Mononuclear cell (primary cell): ENCODE data around the gene PDE1A. TPM values are rescaled to one million over a fixed set of nuclear protein-coding genes. Genes with fewer than 3 reads are reported as not detected.

ENCODE experiments used
- H3K27me3 ChIP-seq: 2 replicates; pipeline ENCODE4 v1.6.0; 2011; ENCODE audit warnings: low read length, control low read depth; ENCODE audit not compliant: insufficient read depth
- H3K4me1 ChIP-seq: 2 replicates; pipeline ENCODE4 v1.5.1; 2011; ENCODE audit warnings: mild to moderate bottlenecking, low read length, control low read depth; ENCODE audit not compliant: insufficient read depth
- H3K4me3 ChIP-seq: 2 replicates; pipeline ENCODE4 v1.5.1; 2011; ENCODE audit warnings: mild to moderate bottlenecking, low read length, moderate library complexity
- H3K9me3 ChIP-seq: 2 replicates; pipeline ENCODE4 v1.5.1; 2011; ENCODE audit warnings: low read depth, mild to moderate bottlenecking, control low read depth, low read length
- total RNA-seq: library from RNA; depleted of rRNA; stranded (reverse); fragments of >200 nt; gene quantifications from one replicate; pipeline ENCODE4 v1.2.3, GENCODE V29; 2012

The PDE1A gene
- total RNA-seq, 1 donor, result not detected

GRCh38 chr2:182193291-182193690 lies 233.5 kb downstream of the PDE1A start:
- Histone ChIP-seq H3K9me3 (no peaks in the 10 kb centered on the region), H3K4me1 (no peaks in the 10 kb centered on the region), H3K27me3 (no peaks in the 10 kb centered on the region), H3K4me3 (no peak overlapping the region)

- no peak overlapping the region for H3K4me3 ChIP-seq
- H3K27me3 ChIP-seq, result no peaks in the 10 kb centered on the region
- no peaks in the 10 kb centered on the region for H3K9me3 ChIP-seq
- no peaks in the 10 kb centered on the region for H3K4me1 ChIP-seq
These were observed 235.8 kb downstream of the PDE1A start for GRCh38 chr2:182191061-182191460.

GRCh38 chr2:182187130-182187529 lies 239.7 kb downstream of the PDE1A start:
- H3K4me3 ChIP-seq, result no peak overlapping the region
- peaks cover 3% of the 10 kb centered on the region for H3K27me3 ChIP-seq

GRCh38 chr2:182186132-182186735 lies 240.6 kb downstream of the PDE1A start:
- H3K27me3 ChIP-seq, result peaks cover 3% of the 10 kb centered on the region
- H3K4me3 ChIP-seq, result no peak overlapping the region
- H3K4me1 ChIP-seq, result no peaks in the 10 kb centered on the region

More at GRCh38 chr2:182187130-182187529, 239.7 kb downstream of the PDE1A start:
- Histone ChIP-seq H3K4me1 (no peaks in the 10 kb centered on the region), H3K9me3 (peaks cover 4% of the 10 kb centered on the region)

GRCh38 chr2:182182436-182182835 lies 244.4 kb downstream of the PDE1A start:
- Histone ChIP-seq H3K27me3 (peaks cover 3% of the 10 kb centered on the region), H3K9me3 (peaks cover 4% of the 10 kb centered on the region), H3K4me1 (no peaks in the 10 kb centered on the region), H3K4me3 (no peak overlapping the region)

More at GRCh38 chr2:182186132-182186735, 240.6 kb downstream of the PDE1A start:
- peaks cover 4% of the 10 kb centered on the region for H3K9me3 ChIP-seq

- H3K9me3 ChIP-seq, result peaks cover 4% of the 10 kb centered on the region
- peaks cover 3% of the 10 kb centered on the region for H3K27me3 ChIP-seq
- H3K4me1 ChIP-seq, result no peaks in the 10 kb centered on the region
- no peak overlapping the region for H3K4me3 ChIP-seq
These were observed 245.5 kb downstream of the PDE1A start for GRCh38 chr2:182181381-182181780.

- no peak overlapping the region for H3K4me3 ChIP-seq
- H3K4me1 ChIP-seq, result no peaks in the 10 kb centered on the region
These were observed 247.7 kb downstream of the PDE1A start for GRCh38 chr2:182179176-182179575.

GRCh38 chr2:182173944-182174622 lies 252.8 kb downstream of the PDE1A start:
- Histone ChIP-seq H3K4me3 (no peak overlapping the region), H3K4me1 (no peaks in the 10 kb centered on the region), H3K9me3 (no peaks in the 10 kb centered on the region), H3K27me3 (no peaks in the 10 kb centered on the region)

More at GRCh38 chr2:182179176-182179575, 247.7 kb downstream of the PDE1A start:
- peaks cover 4% of the 10 kb centered on the region for H3K9me3 ChIP-seq
- H3K27me3 ChIP-seq, result peaks cover 3% of the 10 kb centered on the region

- Histone ChIP-seq H3K27me3 (no peaks in the 10 kb centered on the region), H3K9me3 (no peaks in the 10 kb centered on the region), H3K4me1 (no peaks in the 10 kb centered on the region), H3K4me3 (no peak overlapping the region)
These were observed 256.5 kb downstream of the PDE1A start for GRCh38 chr2:182170341-182170740.

- Histone ChIP-seq H3K27me3 (no peaks in the 10 kb centered on the region), H3K4me1 (no peaks in the 10 kb centered on the region), H3K4me3 (no peak overlapping the region), H3K9me3 (no peaks in the 10 kb centered on the region)
These were observed 259.0 kb downstream of the PDE1A start for GRCh38 chr2:182167882-182168281.

GRCh38 chr2:182166841-182167240 lies 260.0 kb downstream of the PDE1A start:
- H3K27me3 ChIP-seq, result no peaks in the 10 kb centered on the region
- H3K4me1 ChIP-seq, result no peaks in the 10 kb centered on the region
- no peak overlapping the region for H3K4me3 ChIP-seq
- H3K9me3 ChIP-seq, result no peaks in the 10 kb centered on the region

- Histone ChIP-seq H3K4me1 (no peaks in the 10 kb centered on the region), H3K27me3 (no peaks in the 10 kb centered on the region), H3K4me3 (no peak overlapping the region), H3K9me3 (no peaks in the 10 kb centered on the region)
These were observed 260.4 kb downstream of the PDE1A start for GRCh38 chr2:182166406-182166805.

GRCh38 chr2:182165202-182165601 lies 261.6 kb downstream of the PDE1A start:
- H3K4me3 ChIP-seq, result no peak overlapping the region
- no peaks in the 10 kb centered on the region for H3K4me1 ChIP-seq
- no peaks in the 10 kb centered on the region for H3K9me3 ChIP-seq
- H3K27me3 ChIP-seq, result no peaks in the 10 kb centered on the region

GRCh38 chr2:182164686-182165085 lies 262.1 kb downstream of the PDE1A start:
- no peaks in the 10 kb centered on the region for H3K9me3 ChIP-seq
- no peaks in the 10 kb centered on the region for H3K27me3 ChIP-seq
- no peak overlapping the region for H3K4me3 ChIP-seq
- H3K4me1 ChIP-seq, result no peaks in the 10 kb centered on the region

GRCh38 chr2:182163878-182164277 lies 263.0 kb downstream of the PDE1A start:
- no peaks in the 10 kb centered on the region for H3K27me3 ChIP-seq
- H3K4me3 ChIP-seq, result no peak overlapping the region
- H3K4me1 ChIP-seq, result no peaks in the 10 kb centered on the region

GRCh38 chr2:182148344-182148743 lies 278.5 kb downstream of the PDE1A start:
- Histone ChIP-seq H3K27me3 (no peaks in the 10 kb centered on the region), H3K4me3 (no peak overlapping the region), H3K4me1 (no peaks in the 10 kb centered on the region), H3K9me3 (no peaks in the 10 kb centered on the region)

More at GRCh38 chr2:182163878-182164277, 263.0 kb downstream of the PDE1A start:
- no peaks in the 10 kb centered on the region for H3K9me3 ChIP-seq
